GM18951 (cell line): Measurements from ENCODE around the gene GULP1.

Experiments
- POLR2A ChIP-seq: IDR thresholded peaks from 4 replicates; pipeline ENCODE4 v1.6.1; 2011; ENCODE audit warnings: mild to moderate bottlenecking; ENCODE audit not compliant: insufficient read length, insufficient read depth; ENCODE audit errors: extremely low read depth
- in situ Hi-C: fragments of 300-500 bp; cut with MboI; formaldehyde crosslinking; loops from one replicate; pipeline ENCODE4 v1.12.0; 2022; ENCODE audit warnings: low sequenced_read_pairs, mixed read lengths, inconsistent platforms; ENCODE audit not compliant: unreplicated experiment

GULP1 gene

DNA sequence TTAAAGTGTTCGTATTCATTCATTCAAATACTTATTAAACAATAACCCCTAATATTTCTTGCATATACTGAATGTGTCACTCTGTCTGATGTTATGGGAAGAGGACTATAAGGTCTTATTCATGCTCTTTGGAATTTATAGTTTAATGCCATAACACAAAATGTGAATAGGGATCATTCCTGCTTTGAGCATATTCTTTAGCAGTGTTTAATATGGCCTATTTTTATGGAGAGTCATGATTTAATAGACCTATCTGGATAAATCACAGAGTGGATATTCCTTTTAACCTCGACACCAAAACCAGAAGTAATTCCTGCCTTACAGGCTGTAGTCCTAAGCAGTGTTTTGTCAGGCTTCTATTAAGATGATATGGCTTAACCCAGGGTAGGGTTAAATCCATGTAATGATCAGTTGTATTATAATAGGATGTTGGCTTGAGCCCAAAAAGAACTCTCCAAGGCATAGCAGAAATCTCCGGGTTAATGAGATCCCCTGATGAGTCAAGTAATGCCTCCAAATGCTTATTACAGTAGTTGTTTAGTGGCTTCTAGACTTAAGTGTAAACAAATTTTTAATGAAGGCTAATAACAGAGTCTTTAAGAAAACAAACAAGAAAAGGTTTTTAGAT, 54.3 kb downstream of the GULP1 start:
- in situ Hi-C loops, result no loop called here
- no peak for TF ChIP-seq POLR2A

DNA sequence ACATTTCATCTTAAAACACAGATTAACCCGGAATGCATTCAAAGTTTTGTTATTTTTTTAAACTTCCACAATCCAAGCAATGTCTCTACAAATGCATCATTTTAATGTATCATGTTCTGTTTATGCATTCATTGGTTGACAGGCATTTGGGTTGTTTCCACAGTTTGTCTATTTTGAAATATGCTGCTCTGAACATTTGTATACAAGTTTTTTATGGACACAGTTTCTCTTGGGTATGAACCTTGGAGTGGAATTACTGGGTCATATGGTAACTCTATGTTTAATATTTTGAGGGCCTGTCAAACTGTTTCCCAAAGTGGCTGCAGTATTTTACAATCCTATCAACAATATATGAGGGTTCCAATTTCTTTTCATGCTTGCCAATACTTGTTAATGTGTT, 57.3 kb downstream of the GULP1 start:
- in situ Hi-C loops, result no loop called here
- TF ChIP-seq POLR2A, result no peak

DNA sequence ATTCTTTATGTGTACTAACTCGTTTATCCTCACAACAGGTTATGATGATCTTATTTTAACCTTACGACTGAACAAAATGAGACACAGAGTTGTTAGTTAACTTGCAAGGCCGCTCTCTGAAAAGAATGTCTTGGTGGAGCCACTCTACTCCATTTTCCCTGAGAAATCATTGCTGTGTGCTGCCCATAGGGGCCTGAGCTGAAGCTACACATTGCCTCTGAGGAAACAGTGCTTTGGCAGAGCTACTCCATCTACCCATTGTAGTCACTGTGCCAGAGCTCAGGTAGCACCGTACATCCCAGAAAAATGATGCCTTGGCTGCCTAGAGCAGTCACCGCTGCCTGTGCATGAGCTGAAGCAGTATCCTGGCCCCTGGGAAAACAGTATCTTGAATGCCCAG, 61.6 kb downstream of the GULP1 start:
- TF ChIP-seq POLR2A, result no peak
- in situ Hi-C loops, result no loop called here

DNA sequence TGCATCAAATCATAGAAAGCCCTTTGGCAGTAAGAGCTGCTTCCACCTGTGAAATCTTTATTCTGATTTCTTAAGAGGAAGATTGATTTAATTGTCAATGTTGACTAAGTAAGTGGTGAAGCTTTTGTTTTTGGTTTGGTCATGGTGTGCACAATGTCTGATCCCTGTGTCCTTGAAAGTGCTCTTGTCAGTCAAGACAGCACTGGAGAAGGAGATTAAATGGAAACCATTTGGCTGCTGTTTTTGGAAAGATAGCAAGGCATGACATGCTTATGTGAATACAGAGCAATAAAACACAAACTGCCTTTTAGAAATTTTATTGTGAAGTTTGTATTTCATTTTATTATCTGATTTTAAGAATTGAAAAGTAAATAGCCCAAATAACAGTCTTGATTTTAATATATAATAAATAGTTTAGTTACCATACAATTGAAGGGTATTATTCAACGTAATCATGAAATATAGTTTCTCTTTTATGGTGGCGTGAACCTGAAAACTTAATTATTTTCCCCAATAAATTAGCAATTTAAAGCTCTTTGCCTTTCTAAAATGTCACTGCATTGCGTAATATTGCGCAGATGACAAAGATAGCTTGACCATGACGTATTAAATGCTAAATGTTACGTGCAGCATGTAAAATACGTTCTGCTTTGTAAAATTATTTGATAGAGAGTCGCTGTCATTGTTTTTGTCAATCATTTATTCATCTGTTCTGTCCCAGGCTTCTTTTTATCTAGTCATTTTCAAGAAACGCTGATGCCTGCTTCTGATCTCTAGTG, 69.0 kb downstream of the GULP1 start:
- TF ChIP-seq POLR2A, result no peak
- in situ Hi-C loops, result no loop called here

DNA sequence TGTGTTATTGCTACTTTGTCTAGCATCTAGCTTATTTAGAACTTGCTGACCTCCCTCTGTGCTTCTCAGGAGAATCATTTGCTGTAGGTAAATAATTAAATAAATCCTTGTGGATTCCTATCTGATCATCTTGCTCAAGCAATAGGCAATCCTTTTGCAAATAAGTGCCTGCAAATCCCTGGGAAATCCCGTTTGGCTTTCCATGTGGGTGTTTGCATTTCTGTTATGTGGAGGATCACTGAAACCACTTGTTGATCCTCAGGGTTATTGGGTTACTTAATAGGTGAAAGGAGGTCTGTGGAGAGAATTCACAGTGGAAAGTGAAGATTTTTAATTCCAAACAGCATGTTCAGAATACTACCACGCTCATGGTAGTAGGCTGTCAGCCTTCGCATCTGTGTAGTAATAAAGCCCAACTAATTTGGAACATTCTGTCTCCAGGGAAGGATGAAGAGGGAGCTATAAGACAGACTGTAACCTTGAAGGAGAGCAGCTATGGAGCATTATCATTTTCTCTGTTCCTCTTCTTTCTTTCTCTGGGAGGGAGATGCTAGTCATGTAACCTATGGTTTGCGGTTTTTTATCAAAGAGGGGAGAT, 72.5 kb downstream of the GULP1 start:
- in situ Hi-C loops, result no loop called here
- no peak for TF ChIP-seq POLR2A

DNA sequence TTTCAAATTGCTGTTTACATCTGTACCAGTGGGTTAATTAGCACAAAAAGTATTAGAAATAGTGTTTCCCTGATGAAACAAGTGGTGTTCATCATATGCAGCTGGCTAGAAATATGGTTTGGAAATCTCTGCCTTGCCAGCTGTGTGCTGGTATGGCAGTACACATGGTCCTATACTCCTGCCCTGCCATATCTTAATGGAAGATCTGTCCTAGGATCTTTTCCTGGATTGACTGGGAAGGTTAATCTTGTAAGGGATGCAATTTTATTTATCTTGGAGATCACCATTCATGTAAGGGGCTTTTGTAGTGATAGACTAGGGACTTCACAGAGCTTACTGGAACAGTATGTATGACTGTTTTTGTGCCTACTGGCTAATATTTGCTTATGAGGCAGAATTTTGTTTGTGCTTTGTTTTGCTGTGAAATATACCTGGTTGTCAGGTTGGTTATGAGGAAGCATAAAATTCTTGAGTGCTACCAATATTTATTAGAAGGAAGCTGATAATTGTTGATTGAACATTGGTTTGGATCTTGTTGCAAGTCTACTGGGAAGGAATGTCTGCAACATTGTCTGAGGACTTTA, 73.5 kb downstream of the GULP1 start:
- in situ Hi-C loops, result no loop called here
- no peak for TF ChIP-seq POLR2A

DNA sequence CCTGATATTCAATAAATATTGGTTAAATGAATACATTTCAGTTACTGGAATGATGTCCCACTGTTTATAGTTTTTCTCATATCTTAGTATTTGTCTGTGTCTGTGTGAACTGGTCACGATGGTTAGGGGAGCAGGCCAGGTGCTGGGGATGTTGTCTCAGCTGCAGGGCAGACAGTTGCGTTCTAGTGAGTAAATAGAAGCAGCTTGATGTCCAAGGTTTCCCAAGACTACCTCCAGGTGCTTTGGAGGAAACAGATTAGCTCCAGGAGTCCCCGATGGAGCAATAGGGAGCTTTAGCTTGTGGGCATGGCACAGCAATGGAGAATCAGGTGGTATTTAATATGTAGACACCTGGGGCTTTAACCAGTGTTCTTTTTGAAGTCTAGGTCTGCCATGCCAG, 75.5 kb downstream of the GULP1 start:
- in situ Hi-C loops, result no loop called here

DNA sequence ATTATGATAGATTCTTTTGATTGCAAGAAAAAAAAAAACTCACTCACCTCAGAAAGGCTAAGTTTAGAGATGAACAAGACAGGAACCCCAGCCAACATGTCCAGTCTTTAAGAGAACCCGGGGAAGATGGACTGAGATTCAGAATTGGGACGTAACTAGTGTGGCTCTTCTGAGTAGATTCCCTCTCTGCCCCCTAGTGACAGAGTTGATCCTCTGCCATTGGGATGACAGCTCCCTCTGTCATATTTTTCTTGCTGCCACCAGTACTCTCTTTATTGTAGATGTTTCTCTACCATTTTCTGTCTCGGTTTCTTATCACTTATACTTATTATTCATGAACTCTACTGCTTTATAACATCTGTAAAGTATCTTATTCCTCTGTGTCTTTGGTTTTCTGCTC, 77.7 kb downstream of the GULP1 start:
- in situ Hi-C loops, result no loop called here
- no peak for TF ChIP-seq POLR2A

More for the DNA sequence above, 75.5 kb downstream of the GULP1 start:
- no peak for TF ChIP-seq POLR2A

DNA sequence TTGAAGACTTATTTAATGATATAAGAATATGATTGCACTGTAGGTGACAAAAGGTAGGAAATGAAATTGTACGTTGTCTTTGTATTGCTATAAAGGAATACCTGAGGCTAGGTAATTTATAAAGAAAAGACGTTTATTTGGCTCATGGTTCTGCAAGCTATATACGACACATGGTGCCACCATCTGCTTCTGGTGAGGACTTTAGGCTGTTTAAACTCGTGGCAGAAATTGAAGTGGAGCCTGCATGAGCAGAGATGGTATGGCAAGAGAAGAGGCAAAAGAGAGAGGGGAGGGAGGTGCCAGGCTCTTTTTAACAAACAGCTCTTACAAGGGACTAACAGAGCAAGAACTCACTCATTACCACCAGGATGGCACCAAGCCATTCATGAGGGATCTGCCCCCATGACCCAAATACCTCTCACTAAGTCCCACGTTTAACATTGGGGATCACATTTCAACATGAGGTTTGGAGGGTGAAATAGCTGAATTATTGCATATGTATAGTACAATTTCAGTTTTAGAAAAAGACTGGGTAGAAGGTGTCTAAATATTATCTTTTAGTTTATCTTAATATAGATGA, 86.8 kb downstream of the GULP1 start:
- no peak for TF ChIP-seq POLR2A
- in situ Hi-C loops, result no loop called here

DNA sequence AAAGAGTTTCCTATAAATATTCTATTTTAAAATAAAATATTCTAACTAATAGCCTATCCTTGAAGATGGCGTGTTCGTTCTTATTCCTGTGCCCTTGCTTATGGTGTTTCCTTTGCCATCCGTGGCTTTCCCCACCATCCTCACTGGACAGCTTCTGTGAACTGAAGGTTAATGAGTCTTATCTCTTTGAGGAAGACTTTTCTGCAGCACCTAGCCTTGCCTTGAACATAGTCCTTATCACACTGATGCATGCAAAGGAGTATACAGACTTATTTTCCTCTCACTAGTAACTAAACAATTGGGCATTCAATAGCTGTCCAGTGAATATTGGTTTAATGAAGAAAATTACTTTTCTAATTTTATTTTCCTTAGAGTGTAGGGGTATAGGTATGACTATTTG, 88.1 kb downstream of the GULP1 start:
- no peak for TF ChIP-seq POLR2A
- in situ Hi-C loops, result no loop called here

DNA sequence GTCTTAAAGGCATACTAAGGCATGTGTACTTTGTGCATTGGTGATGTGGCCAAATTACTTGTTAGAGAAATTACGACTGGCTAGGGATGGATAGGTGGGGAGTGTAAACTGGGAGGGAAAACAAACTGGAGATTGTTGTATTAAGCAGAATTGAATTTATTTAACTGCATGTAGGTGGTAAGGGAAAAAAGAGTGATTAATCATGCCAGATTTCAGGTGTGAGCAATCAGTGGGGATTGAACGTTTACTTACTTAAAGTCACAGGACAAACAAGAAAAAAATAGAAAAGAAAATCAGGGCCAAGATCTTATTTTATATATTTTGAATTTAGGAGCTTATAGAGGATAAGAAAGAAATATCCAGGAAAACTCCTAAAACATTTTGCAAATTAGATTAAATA, 88.6 kb downstream of the GULP1 start:
- in situ Hi-C loops, result no loop called here

DNA sequence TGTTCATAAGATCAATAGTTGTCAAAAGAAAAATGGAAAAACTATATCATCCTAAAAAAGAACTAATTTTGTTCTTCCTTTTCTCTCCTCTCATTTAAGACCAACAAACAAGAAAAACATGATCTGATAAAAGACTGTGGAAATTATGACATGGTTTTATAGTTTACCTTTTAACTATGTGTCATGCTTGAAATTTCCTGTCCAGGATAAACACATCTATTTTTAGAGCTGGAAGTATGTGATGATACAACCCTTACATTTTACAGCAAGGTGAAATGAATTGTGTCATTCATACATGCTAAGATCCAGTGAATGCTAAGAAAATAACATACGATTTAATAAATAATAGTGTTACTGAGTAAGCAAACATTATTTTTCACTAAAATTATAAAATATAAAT, 89.9 kb downstream of the GULP1 start:
- no peak for TF ChIP-seq POLR2A
- in situ Hi-C loops, result no loop called here

More for the DNA sequence above, 88.6 kb downstream of the GULP1 start:
- TF ChIP-seq POLR2A, result no peak

DNA sequence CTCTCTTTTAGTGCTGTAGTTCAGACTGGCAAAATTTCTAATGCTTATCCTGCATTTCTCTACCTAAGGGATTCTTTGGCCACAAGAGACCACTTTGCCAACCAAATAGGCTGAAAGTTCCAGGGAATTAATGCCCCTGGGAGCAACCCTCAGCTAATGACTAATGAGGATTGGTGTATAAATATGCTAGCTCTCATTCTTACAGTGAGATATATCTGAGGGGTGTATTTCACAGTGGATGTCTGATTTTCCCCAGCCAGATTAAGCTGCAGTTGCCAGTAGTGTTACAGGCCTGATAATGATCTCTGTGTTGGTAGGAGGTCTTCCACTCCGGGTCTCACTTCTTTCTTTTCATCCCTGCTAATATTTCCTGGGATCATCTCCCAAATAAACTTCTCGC, 90.4 kb downstream of the GULP1 start:
- in situ Hi-C loops, result no loop called here

More for the DNA sequence above, 90.4 kb downstream of the GULP1 start:
- no peak for TF ChIP-seq POLR2A
